NCI-H1092 treated with DMSO at 0.1 percent for 48 hours (cell line): ENCODE data around the gene KRT86.
"Not testable (repeated sequence)": the region's sequence is repeated elsewhere in the genome, so short reads cannot be mapped to it uniquely, and the experiment has no call there.

Source experiments
- DNase-seq: peaks from one replicate; lab custom pipeline; 2025; lab: John Stamatoyannopoulos, UW

Gene KRT86

GRCh38 chr12:52251367-52252051 lies 22.9 kb upstream of the KRT86 start:
- no peak for DNase-seq

- DNase-seq: not testable (repeated sequence)
These were observed 22.2 kb upstream of the KRT86 start for GRCh38 chr12:52252175-52252615.

DNA sequence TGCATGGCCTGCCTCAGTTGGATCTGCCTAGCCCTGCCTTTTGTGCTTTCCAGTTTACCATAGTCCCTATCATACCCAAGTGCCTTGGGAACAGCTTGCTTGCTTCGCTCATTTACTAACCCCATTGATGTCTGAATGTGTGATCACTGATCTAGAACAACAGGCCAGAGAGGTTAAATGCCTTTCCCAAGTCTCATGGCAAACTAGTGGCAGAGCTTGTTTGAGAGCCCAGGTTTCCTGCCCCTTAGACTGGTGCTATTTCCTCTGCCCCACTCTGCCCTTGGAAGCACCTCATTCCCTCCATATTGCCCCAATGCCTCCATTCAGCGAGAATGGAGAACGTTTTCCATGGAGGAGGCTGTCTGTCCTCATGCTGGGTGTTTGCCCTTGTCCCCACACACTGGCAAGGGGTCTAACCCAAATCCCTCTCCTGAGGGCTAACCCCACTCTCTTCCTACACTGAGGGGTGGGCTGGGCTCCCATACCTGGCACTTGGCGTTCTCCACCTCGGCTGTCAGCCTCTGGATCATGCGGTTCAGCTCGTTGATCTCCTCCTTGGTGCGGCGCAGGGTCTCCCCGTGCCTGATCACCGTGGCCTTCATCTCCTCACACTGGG lies 21.6 kb upstream of the KRT86 start:
- DNase-seq: no peak

DNA sequence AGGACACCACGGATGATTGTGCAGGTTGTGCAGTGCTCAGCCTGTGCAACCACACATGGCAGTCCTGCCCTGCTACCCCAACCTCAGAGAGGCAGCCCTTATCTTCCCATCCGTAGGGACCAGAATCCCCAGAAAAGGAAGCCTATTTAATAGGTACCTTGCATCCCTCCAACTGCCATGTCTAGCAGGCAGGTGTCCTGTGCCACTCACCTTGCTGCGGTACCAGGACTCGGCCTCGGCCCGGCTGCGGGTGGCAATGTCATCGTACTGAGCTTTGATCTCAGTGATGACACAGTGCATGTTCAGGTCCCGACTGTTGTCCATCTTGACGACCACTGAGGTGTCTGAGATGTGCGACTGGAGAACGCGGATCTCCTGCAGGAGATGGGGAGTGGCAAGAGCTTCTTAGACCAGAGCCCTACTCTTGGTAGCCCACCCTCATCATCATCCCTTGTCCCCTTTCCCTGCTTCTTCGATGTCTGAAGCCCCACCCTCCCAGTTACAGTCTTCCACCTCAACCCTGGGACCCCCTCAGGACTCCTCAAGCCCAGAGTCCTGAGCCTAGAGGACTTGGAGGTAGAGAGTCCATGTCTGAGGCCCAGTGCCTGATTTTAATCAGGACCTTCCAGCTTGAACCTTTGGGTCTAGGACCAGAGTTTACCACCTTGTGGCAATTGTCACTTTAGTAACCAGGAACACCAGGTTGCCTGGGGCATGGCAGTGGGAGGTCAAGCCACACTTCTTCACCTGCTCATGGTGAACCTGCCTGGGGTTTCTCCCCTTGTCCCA lies 20.9 kb upstream of the KRT86 start:
- DNase-seq: no peak

DNA sequence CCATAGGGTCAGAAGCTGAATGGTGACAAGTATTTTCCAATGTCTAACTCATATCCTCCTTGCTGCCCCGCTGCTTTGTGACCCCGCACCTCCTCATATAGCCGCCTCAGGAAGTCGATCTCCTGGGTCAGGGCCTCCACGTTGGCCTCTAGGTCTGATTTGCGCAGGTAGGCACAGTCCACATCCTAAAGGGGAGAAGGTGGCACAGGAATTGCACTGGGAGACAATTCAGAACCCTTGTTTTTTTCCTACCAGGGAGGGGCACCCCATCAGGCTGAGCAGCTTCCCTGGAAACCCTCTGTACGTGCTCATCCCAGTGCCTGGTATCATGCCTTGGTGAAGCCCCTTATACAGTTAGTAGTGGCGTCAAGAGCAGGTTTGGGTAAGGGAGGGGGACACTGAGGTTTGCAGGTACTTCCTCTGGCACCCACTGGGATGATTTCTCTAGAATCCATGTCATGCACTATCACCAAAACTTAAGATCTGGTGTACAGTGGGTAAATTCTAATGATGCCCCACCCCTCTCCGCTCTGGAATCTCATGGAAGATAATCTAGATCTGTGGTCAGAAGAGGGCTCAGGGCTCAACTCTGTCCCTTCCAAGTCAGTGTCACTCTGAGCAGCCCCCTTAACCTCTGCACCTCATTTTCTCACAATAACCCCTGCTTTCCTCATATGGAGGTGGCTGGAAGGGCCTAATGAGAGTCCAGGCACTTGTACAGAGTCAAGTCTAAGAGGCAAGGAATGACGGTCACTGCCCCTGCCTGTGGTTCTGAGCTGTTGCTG lies 20.1 kb upstream of the KRT86 start:
- no peak for DNase-seq

GRCh38 chr12:52254965-52255751 lies 19.3 kb upstream of the KRT86 start:
- DNase-seq: no peak

- DNase-seq: no peak
These were observed 18.4 kb upstream of the KRT86 start for GRCh38 chr12:52255926-52256583.

DNA sequence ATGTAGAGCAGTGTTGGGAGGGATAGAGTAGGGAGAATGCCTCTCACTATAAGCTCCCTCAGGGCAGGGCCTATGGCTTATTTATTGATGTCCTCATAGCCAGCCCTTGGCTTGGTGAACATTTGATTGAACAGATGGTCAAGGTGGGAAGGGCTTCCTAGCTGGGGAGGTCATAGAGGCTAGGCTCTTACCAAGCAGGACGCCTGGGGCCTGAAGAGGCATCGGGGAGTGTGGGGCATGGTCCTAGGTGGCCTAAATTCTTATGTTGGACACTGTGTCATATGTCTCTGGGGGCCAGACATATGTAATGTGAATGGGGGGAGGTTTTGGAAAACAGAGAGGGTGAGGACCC lies 17.9 kb upstream of the KRT86 start:
- DNase-seq: no peak

GRCh38 chr12:52257074-52257551 lies 17.3 kb upstream of the KRT86 start:
- no peak for DNase-seq

DNA sequence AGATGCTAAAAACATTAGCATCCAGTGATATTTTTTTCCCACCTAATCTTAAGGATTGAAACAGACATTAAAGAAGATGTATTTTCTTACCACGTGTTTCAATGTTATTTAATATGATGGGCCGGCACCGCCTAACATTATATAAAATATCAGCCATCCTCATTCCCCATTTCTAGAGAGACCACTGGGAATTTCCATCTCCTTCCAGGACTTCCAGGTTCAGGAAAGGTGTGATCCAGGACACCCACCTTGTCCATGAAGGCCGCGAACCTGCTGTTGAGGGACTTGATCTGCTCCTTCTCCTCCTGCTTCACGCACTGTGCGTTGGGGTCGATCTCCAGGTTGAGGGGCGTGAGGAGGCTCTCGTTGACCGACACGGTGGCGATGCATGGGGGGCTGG lies 16.5 kb upstream of the KRT86 start:
- DNase-seq: not testable (repeated sequence)

DNA sequence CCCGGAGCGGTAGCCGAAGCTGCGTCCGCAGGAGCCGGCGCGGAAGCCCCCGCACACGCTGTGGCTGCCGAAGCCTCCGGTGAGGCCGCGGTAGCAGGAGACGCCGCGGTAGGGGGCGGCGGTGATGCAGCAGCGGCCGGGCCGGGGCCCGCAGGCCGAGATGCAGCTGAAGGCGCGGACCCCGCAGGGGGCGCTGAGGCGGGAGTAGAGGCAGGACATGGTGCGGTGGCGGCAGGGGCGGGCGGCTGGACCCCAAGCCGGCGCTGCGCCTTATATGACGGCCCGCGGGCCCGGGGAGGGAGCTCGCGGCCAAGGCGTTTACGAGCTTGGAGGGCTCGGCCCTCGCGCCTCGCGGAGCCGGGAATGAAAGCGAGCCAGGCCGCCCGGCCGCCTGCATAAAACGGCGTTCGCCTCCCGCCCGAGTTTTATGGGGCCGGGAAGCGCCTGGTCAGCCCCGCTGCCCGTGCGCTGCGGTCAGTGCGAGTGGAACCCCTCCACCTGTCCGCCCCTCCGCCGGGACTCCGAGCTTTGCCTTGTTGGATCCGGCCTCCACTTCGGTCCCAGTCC lies 16.0 kb upstream of the KRT86 start:
- no peak for DNase-seq

- DNase-seq: no peak
These were observed 14.7 kb upstream of the KRT86 start for GRCh38 chr12:52259657-52260243.

- no peak for DNase-seq
These were observed 13.9 kb upstream of the KRT86 start for GRCh38 chr12:52260361-52261207.

DNA sequence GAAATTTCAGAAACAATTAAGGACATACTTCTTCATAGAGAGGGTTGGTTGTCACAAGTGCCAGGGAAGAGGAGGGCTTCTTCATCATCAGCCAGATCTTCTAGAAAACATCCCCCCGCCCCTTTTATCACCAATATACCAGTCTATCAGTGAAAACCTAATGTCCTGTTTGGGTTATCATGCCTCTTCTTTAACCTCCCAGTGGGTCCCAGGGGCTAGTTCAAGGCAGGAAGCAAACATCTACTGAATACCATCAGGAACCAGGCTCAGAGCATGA lies 13.3 kb upstream of the KRT86 start:
- DNase-seq: no peak

DNA sequence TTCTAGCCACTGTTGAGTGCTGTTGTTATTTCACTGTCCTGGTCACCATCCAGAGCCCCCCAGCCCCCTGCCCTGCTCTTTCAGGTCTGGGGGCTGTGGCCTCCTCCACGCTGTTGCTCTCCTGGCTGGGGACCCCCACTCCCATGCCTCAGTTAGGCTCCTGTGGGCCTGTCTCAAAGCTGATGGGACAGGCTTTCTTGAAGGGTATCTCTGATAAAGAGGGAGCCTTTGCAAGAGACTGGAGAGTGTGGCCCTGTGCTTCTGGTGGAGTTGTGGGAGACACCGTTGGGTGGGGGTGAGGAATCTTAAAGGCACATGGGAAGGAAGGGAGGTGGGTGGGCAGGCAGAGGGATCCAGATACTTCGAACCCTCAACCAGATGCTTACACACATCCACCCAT lies 12.2 kb upstream of the KRT86 start:
- DNase-seq: no peak

DNA sequence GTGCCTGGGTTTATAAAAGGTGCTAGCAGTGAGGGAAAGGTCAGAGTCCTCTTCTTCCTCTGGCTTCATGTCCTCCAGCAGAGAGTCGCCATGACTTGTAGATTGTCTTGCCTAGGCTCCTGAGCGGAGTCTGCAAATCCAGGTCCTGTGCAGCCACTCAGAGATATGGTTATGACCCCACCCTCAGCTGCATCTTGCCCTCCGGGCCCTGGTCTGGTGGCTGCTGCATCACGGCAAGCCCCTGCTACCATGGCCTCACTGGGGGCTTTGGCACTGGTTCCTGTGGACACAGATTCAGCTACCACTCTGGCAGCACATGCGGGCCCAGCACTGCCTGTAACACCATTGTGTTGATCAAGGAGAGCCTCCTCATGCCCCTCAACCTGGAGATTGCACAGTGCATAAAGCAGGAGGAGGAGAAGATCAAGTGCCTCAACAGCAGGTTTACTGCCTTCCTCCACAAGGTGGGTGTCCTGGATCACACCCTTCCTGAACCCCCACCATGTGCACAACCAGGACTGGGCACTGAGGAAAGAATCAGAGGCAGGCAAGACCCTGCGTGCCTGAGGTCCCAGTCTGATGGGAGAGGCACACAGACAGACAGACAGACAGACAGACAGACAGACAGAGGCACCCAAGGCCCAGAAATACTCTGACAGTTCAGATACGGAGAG lies 10.5 kb upstream of the KRT86 start:
- DNase-seq: no peak

DNA sequence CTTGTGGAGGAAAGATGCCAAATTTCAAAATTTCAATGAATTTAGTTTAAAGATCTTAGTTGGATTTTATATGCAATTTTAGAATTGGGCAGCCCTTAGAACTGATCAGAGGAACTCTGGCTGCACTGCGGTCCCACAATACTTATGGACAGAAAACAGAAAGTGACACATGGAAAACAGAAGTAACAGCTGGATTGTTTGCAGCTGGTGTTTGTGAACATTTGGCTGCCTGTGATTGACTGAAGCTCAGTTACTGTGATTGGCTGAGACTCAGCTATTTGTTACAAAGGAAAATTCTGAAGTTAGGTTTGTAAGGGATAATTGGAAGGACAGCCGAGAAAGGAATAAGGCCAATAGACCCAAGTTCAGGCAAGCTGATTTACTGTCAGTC lies 10.0 kb upstream of the KRT86 start:
- DNase-seq: no peak

DNA sequence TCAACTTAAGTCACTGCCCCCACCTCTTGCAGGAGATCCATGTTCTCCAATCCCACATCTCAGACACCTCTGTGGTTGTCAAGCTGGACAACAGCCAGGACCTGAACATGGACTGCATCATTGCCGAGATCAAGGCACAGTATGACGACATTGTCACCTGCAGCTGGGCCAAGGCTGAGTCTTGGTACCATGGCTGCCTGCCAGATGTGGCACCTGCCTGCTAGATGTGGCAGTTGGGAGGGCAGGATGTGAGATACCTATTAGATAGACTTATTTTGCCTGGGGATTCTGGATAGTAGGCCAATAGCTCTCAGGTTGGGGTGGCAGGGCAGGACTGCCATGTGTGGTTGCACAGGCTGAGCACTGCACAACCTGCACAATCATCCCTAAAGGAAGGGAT lies 7.9 kb upstream of the KRT86 start:
- no peak for DNase-seq

DNA sequence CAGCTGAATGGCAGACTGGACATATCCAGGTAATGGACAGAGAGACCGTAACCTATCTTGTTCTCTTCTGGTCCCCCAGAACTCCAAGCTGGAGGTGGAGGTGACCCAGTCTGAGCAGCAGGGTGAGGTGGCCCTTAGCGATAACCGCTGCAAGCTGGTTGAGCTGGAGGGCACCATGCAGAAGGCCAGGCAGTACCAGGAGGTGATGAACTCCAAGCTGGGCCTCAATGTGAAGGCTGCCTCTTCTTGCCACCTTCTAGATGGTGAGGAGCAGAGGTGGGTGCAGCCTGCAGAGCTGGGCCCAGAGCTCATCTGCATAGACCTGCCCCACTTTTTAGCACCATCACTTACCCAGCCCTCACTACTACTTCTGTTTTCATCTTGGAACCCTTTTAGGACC lies 7.2 kb upstream of the KRT86 start:
- no peak for DNase-seq
